CD4-positive, alpha-beta T cell treated with Interleukin-6 at 100 ng/mL for 8 hours (primary cell): ENCODE results near the gene GBX1.

Source experiments
- DNase-seq: peaks from one replicate; pipeline ENCODE4 v3.0.0-alpha.2; 2020; ENCODE audit warnings: mixed read lengths, low spot score

Gene GBX1

GRCh38 chr7:151139071-151139790 lies 28.3 kb downstream of the GBX1 start:
- DNase-seq = no peak

GRCh38 chr7:151138153-151138851 lies 29.2 kb downstream of the GBX1 start:
- DNase-seq = no peak

GRCh38 chr7:151137791-151138152 lies 29.7 kb downstream of the GBX1 start:
- no peak for DNase-seq

GRCh38 chr7:151137076-151137675 lies 30.3 kb downstream of the GBX1 start:
- DNase-seq = no peak

- no peak for DNase-seq
These were observed 31.3 kb downstream of the GBX1 start for GRCh38 chr7:151135866-151136843.

GRCh38 chr7:151135525-151135845 lies 32.0 kb downstream of the GBX1 start:
- no peak for DNase-seq

GRCh38 chr7:151134743-151135524 lies 32.6 kb downstream of the GBX1 start:
- no peak for DNase-seq

- DNase-seq = no peak
These were observed 33.3 kb downstream of the GBX1 start for GRCh38 chr7:151133986-151134742.

GRCh38 chr7:151133266-151133985 lies 34.1 kb downstream of the GBX1 start:
- no peak for DNase-seq

- no peak for DNase-seq
These were observed 34.9 kb downstream of the GBX1 start for GRCh38 chr7:151132461-151133205.

- DNase-seq = no peak
These were observed 35.8 kb downstream of the GBX1 start for GRCh38 chr7:151131592-151132293.

- no peak for DNase-seq
These were observed 36.3 kb downstream of the GBX1 start for GRCh38 chr7:151131224-151131591.

GRCh38 chr7:151130741-151131157 lies 36.7 kb downstream of the GBX1 start:
- DNase-seq = no peak

- no peak for DNase-seq
These were observed 37.4 kb downstream of the GBX1 start for GRCh38 chr7:151129960-151130591.

GRCh38 chr7:151129117-151129959 lies 38.2 kb downstream of the GBX1 start:
- no peak for DNase-seq

GRCh38 chr7:151128716-151129115 lies 38.8 kb downstream of the GBX1 start:
- DNase-seq = no peak

GRCh38 chr7:151128144-151128543 lies 39.4 kb downstream of the GBX1 start:
- DNase-seq = no peak
